COR-L47 (cell line): ENCODE data around the gene PNKD.

Experiments used
- DNase-seq: peaks from one replicate; lab custom pipeline; 2025; lab: John Stamatoyannopoulos, UW

The PNKD gene

DNA sequence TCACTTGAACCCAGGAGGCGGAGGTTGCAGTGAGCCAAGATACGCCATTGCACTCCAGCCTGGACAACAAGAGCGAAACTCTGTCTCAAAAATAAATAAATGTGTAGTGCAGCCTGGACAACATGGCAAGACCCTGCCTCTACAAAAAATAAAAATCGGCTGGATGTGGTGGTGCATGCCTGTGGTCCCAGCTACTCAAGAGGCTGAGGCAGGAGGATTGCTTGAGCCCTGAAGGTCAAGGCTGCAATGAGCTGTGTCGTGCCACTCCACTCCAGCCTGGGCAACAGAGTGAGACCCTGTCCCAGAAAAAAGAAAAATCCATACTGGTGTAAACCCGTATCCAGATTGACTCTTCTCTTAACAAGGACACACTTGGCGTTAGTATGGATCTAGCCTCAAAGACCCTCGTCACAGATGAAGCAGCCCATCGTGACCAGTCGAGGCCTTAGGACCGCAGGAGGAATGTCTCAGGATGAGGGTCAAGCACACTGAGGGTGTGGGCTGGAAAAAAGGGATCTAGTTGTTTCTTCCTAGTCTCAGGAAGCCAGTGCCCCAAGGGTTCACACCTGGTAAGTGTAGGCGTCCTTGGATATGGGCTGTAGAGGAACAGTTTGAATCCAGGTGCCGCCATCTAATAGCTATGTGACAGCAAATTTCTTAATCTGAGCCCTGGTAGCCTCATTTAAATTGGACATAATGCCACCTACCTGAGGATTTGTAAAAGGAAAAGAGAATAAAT is 13.5 kb upstream of the PNKD start:
- no peak for DNase-seq

DNA sequence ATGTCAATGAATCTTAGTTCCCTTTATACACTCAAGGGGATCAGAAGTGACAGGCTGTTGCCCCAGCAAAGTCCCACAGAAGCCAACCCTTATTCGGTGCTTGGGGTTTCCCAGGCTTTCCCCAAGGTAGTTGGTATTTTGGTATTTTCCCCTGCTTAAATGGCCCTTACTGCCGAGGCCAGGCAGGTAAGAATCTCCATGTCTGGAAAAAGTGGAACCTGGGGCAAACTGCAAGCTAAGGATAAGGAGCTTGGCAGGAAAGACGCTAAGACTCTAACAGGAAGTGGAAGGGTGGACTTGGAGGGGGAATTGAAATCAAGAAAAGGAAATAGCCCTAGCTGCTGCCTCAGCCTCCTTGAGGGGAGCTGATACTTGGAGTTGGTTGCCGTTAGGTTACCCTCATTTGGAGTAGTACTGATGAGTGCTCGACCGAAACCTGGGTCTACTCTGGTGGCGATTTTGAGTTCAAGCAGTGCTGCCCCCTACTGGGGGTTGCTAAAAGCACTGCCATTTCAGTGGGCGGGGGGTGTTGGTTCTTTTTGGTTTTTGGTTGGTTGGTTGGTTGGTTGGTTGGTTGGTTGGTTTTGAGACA is 12.8 kb upstream of the PNKD start:
- DNase-seq, result no peak

DNA sequence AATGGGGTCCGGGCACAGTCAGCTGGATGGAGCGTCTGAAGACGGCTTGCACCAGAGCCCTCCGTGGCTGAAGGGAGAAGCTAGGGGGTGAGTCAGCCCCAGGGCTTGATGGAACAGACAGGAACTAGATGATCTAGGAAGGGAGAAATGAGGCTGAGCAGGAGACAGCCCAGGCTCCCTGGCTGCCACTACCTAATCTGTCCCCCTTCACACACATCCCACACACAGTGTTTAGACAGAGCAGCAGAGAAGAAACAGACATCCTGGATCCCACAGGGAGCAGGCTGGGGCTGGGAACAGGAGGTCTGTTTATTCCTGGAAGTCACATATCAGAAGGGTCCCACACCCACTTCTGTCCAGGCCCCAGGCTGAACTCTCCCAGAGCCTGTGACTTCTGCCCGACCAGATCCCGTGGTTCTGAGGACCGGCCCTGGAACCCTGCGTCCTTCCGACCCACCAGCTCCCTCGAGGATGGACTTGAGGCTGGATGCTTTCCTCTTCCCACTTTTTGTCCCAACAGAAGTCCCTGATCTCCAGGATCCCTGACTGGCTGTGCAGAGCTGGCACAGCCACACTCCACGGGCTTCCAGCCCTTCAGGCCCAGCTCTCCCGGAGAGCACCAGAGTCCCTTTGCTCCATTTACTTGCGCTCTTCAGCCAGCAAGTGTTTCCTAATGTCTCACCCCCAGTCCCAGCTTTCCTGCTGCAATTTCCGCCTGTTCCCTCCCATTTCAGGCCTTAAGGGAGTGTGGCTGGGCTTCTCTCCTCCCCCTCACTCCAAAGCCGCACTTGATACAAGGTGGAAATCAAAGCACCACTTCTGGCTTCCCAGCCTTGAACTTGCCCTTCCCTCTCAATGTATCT is 11.0 kb upstream of the PNKD start:
- DNase-seq, result no peak

DNA sequence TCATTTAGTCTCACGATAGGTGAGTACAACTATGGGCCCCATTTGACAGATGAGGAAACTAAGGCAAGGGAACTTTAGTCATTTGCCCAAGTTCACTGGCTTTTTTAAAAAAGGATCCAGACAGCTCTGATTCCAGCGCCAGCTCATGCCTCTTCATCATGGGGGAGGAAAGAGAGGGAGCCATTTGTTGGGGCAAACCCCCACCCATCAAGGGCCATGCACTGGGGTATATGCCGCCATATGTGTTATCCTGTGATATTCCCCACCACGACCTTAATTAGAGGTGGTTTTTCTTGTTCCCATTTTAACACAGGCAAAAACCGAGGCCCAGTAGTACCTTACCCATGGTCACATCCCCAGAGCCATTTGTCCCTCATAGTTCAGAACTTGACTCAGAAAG is 10.2 kb upstream of the PNKD start:
- no peak for DNase-seq

DNA sequence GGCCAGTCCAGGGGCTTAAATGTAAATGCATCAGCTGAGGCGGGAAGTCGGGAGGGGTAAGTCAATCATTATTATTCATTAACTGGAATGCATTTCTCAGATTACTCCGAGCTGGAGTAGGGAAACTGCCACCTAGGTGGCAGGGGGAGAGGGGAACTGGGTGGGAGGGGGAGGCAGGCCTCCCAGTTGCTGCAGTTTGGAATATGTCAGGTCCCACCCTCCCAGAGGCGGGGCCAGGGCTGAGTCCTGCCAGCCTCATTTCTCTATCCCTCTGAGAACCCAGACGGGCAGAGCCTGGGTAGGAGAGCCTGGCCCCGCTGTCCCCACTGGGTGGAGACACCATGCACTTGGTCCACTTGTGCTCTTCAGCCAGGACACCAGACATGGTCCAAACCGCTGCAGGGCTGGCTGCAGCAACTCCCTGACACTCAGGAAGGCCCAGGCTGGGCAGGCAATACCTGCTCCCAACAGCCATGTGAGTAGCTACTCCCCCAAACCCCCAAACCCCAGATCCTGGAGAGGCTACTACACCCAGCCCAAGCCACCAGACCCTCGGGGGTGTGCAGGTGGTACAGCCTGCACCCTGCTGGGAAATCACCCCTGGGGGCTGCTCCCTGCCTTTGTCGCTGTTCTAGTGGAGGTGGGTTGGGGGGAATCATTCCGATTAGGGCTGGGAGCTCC is 9.4 kb upstream of the PNKD start, which contains the start of gene GPBAR1:
Gene GPBAR1 (plus strand): TSS at position 274 of the 681 bp plus-strand sequence. CDS start 1,710 bp downstream, outside the sequence.
- DNase-seq, result no peak

DNA sequence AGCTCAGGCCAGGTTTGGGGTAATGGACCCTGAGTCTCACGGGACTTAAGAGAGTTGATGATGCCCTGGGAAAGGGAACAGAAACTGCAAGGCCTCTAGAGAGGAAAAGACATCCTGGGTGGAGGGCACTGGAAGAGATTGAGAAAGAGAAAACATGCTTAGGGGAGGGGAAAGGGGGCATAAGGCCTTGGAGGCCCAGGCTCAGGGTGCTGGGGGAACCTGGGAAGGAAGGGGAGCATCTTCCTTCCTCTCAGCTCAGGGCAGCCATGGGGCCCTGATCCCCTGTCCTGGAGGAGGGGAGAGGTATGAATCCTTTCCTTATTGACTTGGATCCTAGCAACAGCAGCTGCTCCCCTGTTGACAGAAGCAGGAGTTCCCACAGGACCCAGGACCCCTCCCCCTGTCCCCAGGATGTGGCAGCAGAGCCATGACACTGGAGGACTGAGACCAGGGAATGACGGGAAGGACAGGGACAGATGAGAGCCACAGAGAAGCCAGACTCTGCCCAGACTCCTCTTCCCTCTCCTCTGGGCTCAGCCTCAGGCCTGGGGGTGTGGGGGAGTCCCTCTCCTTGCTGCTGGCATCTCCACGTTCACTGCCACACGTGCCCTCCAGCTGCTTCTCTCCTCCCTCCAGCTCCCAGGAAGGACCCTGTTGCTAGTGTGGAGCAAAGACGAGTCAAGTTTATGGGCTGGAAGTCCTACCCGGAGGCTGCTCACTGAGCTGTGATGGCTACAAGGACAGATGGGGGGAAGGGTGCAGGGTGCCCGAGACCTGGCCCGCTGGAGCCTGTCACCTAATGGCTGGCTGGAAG is 8.7 kb upstream of the PNKD start:
- DNase-seq, result no peak

DNA sequence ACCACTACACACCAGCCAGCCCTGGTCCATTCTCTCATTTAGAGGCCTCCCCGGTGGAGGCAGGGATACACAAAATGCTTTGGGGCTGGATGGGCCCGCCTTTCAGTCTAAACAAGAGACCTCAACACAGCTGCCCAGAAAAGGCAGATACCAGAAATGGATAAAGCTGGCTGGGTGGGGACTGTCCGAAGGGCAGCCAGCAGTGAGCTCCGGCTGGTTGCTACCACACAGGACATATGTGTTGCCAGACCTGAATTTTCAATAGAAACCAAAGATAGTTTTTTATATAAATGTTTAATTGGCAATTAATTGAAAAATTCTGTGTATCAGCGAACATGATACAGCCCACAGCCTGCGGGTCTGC is 8.1 kb upstream of the PNKD start:
- DNase-seq, result no peak

DNA sequence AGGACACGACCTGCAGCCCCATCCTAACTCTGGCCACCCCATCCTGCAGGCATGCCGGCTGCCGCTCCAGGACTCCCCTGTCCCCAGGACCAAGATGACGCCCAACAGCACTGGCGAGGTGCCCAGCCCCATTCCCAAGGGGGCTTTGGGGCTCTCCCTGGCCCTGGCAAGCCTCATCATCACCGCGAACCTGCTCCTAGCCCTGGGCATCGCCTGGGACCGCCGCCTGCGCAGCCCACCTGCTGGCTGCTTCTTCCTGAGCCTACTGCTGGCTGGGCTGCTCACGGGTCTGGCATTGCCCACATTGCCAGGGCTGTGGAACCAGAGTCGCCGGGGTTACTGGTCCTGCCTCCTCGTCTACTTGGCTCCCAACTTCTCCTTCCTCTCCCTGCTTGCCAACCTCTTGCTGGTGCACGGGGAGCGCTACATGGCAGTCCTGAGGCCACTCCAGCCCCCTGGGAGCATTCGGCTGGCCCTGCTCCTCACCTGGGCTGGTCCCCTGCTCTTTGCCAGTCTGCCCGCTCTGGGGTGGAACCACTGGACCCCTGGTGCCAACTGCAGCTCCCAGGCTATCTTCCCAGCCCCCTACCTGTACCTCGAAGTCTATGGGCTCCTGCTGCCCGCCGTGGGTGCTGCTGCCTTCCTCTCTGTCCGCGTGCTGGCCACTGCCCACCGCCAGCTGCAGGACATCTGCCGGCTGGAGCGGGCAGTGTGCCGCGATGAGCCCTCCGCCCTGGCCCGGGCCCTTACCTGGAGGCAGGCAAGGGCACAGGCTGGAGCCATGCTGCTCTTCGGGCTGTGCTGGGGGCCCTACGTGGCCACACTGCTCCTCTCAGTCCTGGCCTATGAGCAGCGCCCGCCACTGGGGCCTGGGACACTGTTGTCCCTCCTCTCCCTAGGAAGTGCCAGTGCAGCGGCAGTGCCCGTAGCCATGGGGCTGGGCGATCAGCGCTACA is 7.4 kb upstream of the PNKD start:
- DNase-seq, result no peak

DNA sequence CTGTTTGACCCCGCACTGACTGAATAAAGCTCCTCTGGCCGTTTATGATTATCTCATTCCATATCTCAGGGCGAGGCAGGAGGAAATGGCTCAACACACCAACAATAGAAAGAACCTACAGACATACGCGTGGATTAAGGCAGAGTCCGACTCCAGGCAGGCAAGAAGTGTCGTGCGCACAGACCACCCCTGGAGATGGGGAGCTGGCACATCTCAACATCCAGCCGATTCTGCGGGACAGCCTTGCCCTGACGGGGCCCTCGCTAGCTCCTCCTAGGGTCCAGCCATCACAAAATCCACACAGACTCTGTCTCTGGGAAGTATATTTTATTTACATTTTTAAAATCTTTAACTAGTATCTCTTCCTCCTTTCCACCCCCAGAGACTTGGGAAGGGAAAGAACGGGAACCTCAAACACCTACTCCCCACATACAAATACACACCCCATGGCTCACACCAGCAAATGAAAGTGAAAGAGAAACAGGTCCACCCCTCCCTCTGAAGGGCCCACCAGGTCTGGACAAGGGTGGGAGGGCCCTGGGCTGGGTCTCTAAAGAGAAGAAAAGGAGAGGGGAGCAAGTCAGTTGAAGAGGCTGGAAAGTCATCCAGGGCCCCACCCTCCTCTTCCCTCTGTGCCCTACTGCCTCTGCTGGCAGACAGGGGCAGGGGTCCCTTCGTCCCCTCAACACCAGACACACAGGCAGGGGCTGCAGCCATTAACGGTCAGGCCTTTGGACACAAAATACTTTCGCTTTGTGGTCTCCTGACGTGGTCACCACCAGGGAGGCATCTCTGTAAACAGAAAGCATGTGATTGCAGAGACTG is 6.3 kb upstream of the PNKD start:
- DNase-seq, result no peak

DNA sequence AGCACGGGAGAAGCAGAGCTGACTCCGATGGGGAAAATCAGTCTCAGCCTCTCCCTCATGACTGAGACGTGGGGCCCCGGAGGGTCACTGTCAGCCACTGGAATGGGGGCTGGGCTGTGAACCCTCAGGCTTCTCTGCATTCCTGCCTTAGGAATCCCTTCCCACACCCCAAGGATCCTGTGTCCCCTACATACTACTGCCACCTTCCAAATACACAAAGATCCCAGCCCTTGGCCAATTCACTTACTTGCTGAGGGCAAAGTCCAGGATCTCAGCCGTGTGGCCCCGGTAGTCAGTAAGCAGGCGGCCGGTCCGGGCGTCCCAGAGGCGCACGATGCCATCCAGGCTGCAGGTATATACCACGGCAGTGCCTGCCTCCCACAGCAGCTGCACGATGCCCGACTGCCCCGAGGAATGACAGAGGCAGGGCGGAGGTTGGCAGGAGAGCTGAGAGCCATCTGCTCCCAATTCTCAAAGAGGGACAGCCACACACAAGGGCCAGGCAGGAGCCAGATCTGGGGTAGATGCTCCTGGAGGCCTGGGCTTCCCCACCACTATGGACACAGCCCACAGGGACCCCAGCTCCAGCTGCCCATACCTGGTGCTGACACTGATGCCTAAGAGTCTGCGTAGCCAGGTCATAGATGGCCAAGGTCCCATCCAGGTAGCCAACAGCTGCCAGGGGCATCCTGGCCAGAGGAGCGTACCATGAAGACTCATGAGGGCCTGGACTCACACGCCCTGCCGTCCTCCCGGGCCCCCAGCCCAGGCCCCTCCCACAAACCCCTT is 5.4 kb upstream of the PNKD start:
- no peak for DNase-seq

DNA sequence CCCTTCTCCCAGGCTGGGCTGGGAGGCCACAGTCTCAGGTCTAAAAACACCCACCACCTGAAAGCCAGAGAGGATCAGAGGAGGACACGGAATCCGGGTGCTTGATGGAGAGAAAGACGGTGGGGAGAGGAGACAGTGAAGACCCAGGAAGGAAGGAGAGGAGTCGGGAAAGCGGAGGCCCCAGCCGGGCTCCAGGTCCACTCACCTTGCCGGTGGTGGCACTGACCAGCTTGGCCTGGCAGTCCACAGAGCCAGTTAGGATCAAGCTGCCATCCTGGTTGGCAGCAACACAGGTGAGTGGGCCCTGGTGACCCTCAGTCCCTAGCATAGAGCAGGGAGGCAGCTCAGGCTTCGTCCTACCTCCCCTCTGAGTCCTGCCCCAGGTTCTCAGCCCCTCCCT is 4.7 kb upstream of the PNKD start:
- DNase-seq, result no peak

DNA sequence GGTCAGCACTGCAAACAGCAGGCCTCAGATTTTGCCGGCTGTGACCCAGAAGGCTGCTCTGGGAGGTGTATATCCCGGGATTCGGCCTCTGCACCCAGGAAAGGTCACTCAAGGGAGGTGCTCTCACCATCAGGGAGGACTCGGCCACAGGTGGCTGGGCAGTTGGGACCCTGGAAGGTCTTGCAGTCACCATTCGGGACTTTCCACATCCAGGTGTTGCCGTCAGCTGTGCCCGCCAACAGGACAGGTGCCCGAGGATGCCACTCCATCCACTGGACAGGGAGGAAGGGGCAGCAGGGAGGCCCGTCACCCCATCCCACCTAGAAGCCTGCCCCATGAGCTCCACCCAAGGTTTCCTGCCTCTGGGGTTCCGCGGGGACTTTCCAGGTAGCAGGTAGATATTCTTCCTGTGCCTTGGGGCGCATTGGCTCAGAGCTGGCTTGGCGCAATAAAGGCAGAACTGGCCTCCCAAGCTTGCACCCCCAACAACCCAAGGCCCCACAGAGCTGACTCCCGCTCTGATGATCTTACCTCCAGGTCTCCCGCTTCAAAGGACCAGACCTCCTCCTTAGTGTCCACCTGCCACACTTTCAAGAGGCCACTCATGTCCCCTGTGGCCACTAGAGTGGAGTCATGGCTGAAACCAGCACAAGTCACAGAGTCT is 3.9 kb upstream of the PNKD start:
- no peak for DNase-seq

DNA sequence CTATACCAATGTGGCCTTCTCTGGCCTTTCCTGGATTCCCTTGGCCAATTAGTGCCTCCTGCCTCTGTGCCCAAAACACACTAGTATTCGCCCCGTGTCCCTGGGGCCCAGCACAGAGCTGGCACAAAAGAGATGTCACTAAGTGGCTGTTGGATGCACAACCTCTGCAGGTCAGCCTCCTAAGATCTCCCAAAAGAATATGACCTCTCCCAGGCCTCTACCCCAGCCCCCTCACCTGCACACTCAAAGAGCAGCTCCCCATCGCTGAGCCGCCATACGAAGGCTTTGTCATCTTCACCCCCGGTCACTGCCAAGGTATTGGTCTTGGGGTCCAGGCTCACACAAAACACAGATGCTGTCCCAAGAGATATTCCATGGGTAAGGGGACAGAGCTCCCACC is 3.1 kb upstream of the PNKD start:
- DNase-seq, result no peak

DNA sequence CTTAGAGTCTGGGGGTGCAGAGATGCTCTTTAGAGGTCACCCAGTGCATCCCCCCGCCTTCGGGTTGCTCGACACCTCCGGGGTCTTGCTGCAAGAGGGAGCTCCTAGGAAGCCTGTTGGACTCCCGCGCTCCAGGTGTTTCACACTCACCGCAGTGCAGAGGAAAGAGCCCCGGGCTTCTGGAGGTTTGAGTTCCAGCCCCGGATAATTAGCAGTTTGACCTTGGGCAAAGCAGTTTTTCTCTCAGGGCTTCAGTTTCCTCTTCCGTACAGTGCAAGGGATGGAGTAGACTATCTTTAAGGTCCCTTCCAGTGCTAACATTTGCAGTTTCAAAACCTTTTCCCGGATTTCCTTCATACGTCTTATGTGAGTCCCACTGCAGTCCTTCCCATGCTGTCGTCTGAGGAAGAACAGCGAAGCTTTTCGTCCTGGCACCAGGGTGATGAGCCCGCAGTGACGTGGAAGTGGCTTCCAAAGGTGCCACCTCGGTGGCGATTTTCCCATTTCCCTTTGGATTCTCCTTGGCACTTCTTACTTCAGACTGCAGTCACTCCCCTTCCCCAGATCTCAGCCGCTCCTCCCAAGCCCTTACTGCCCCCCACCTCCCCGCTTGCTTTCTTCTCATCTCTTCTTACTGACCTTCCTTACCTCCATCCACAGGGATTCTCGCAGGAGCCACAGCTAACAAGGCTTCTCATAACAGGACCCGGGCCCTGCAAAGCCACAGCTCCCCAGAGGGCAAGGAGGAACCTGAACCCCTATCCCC is 585 bp downstream of the PNKD start:
- DNase-seq, result no peak

DNA sequence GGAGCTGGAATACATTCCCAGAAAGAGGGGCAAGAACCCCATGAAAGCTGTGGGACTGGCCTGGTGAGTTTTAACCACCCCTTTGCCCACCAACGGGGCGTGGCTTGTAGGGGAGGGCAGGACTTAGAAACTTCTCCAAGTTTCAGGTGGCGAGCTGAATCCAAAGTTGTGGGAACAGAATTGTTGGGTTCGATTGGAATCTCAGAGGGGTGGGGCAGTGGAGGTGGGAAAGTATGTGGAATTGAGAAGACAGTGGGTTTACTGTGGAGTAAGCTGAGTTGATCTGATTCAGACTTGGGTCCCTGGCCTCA is 1.1 kb downstream of the PNKD start:
- no peak for DNase-seq

DNA sequence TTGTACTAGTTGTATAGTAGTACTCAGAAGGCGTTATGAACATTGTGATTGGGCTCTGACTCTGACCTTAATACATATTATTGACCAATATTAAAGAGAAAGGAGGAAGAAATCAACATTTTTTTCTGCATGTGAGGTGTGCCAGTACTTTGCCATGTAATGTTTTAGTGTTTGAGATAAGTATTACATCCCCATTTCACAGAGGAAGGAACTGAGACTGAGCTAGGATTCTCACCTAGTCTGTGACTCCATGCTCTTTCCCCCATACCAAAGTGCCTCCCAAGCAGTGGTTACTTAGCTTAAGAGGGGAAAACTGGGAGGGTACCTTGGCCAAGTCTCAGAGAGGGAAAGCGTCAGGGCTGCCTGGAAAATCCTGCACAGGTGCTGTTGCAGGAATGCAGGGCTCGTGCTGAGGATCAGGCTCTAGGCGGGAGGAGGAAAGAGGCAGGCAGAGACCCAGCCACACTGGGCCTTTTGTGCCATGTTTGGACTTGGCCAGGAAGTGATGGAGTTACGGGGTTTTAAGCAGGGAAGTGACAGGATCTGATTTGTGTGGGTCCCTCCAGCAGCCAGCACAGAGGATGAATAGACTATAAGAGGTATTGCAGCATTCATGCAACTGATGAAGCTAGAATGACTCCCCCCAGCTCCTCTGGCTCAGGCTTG is 1.7 kb downstream of the PNKD start:
- no peak for DNase-seq
